NB4 (cell line): ENCODE results near the gene UBXN11.

Source experiments
- MYC ChIP-seq: IDR thresholded peaks from 2 replicates; pipeline ENCODE4 v1.6.1; 2011; ENCODE audit warnings: low read depth, low read length
- POLR2A ChIP-seq: IDR thresholded peaks from 2 replicates; pipeline ENCODE4 v1.6.1; 2011; ENCODE audit warnings: mild to moderate bottlenecking; ENCODE audit not compliant: insufficient read length; ENCODE audit errors: extremely low read depth
- TF ChIP-seq, protein P1 (sequence below): IDR thresholded peaks from one replicate; pipeline ENCODE4 v1.5.1; 2012; ENCODE audit warnings: low read depth, low read length
- TF ChIP-seq, protein P2 (sequence below): IDR thresholded peaks from 2 replicates; pipeline ENCODE4 v1.6.1; 2011; ENCODE audit warnings: low read depth, low read length

DNA sequence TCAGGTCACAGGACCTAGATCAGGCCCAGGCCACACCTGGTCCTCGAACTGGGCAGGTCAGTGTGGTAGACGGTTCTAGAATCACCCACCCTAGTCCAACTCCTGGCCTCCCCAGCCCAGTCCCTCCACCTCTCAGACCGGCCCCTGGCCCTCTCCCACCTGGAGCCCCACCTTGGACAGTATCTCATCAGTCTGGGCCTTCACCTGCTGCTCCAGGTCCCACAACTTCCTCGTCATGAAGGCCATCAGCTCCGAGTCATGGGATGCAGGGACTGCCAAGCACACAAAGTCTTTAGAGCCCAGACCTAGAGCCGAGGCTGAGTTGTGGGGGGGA is 8.7 kb downstream of the UBXN11 start:
- TF ChIP-seq POLR2A (no peak), MYC (no peak)
- TF ChIP-seq, protein P1, sequence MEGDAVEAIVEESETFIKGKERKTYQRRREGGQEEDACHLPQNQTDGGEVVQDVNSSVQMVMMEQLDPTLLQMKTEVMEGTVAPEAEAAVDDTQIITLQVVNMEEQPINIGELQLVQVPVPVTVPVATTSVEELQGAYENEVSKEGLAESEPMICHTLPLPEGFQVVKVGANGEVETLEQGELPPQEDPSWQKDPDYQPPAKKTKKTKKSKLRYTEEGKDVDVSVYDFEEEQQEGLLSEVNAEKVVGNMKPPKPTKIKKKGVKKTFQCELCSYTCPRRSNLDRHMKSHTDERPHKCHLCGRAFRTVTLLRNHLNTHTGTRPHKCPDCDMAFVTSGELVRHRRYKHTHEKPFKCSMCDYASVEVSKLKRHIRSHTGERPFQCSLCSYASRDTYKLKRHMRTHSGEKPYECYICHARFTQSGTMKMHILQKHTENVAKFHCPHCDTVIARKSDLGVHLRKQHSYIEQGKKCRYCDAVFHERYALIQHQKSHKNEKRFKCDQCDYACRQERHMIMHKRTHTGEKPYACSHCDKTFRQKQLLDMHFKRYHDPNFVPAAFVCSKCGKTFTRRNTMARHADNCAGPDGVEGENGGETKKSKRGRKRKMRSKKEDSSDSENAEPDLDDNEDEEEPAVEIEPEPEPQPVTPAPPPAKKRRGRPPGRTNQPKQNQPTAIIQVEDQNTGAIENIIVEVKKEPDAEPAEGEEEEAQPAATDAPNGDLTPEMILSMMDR: no peak
- TF ChIP-seq, protein P2, sequence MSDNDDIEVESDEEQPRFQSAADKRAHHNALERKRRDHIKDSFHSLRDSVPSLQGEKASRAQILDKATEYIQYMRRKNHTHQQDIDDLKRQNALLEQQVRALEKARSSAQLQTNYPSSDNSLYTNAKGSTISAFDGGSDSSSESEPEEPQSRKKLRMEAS: no peak
